Testis (tissue), 3 donors: Measurements from ENCODE around the gene TEX13B. TPM values are rescaled to one million over a fixed set of nuclear protein-coding genes. Genes with fewer than 3 reads are reported as not detected.

Experiments used
- DNase-seq: peaks from one replicate; pipeline ENCODE4 v3.0.0-alpha.2; 2019
- H3K27ac ChIP-seq, 2 donors: fragments of 200-600 bp; sonication (generic); one replicate each; pipeline ENCODE4 v1.5.1; 2019
- H3K27me3 ChIP-seq: fragments of 200-600 bp; sonication (generic); one replicate; pipeline ENCODE4 v1.5.1; 2019
- H3K36me3 ChIP-seq: fragments of 200-600 bp; sonication (generic); one replicate; pipeline ENCODE4 v1.5.1; 2017; ENCODE audit warnings: low read depth; ENCODE audit errors: missing control alignments
- H3K4me1 ChIP-seq: fragments of 200-600 bp; sonication (generic); one replicate; pipeline ENCODE4 v1.5.1; 2019
- H3K4me3 ChIP-seq, 2 donors: fragments of 200-600 bp; sonication (generic); one replicate each; pipeline ENCODE4 v1.5.1; 2017 to 2019
- H3K9me3 ChIP-seq: fragments of 200-600 bp; sonication (generic); one replicate; pipeline ENCODE4 v1.5.1; 2017
- CTCF ChIP-seq, 3 experiments: fragments of 450-650 bp in 2 of 3; fragments of 200-600 bp in 1 of 3; sonication (generic) in 1 of 3; IDR thresholded peaks; one replicate each; pipeline ENCODE4 v1.5.1; 2016 to 2019; ENCODE audit warnings: antibody characterized with exemption in 3 of 3, mild to moderate bottlenecking in 2 of 3, moderate library complexity in 1 of 3
- POLR2A ChIP-seq: fragments of 450-650 bp; IDR thresholded peaks from one replicate; pipeline ENCODE4 v1.6.1; 2017; ENCODE audit warnings: antibody characterized with exemption, mild to moderate bottlenecking, moderate library complexity
- WGBS, 2 donors: methylation state at CpG; one replicate each; pipeline ENCODE4 v1.1.5; 2018; 5-methylcytosine and 5-hydroxymethylcytosine counted together
- intact Hi-C: fragments of 100-400 bp; cut with DNase I; formaldehyde crosslinking; loops from one replicate; pipeline ENCODE4 v1.15.1; 2023; ENCODE audit warnings: low total_unique reads
- polyA plus RNA-seq: library from polyadenylated mRNA; stranded (reverse); fragments of 350-450 nt; fragmentation: Illumina TruSeq; extraction: RNeasy Lipid Tissue Mini Kit (QIAGEN cat#74804); gene quantifications from one replicate; pipeline ENCODE4 v1.2.3, GENCODE V29; 2014; ENCODE audit warnings: low read depth, low replicate concordance; ENCODE audit not compliant: insufficient read depth
- total RNA-seq, 2 donors: library from RNA; depleted of rRNA; stranded (reverse); fragments of >200 nt; gene quantifications; one replicate each; pipeline ENCODE4 v1.2.3, GENCODE V29; 2016

Gene TEX13B
- total and polyA plus RNA-seq, 3 donors from 2014 or later = 0.34 to 1.7 (median 0.81) TPM

- Histone ChIP-seq H3K9me3 (no peaks in the 10 kb centered on the region), H3K27me3 (no peaks in the 10 kb centered on the region), H3K27ac (no peak overlapping the region), H3K36me3 (no peaks in the 10 kb centered on the region), H3K4me3 (no peak overlapping the region), H3K4me1 (no peaks in the 10 kb centered on the region)
- TF ChIP-seq CTCF (IDR thresholded peaks at IDR 0.05) (no peak), POLR2A (no peak)
- 100% methylated on average over 1 of the region's 1 CpG for WGBS, 2 donors
- no peak for DNase-seq
- intact Hi-C loops = no loop called here
Observed at GRCh38 chrX:108025376-108025775, 43.2 kb upstream of the TEX13B start.

- Histone ChIP-seq H3K36me3 (no peaks in the 10 kb centered on the region), H3K27ac (no peak overlapping the region), H3K4me1 (no peaks in the 10 kb centered on the region), H3K9me3 (no peaks in the 10 kb centered on the region), H3K4me3 (no peak overlapping the region), H3K27me3 (no peaks in the 10 kb centered on the region)
- intact Hi-C loops = no loop called here
- no peak for DNase-seq
- WGBS, 2 donors = 95 to 100% methylated on average over 1 of the region's 1 CpG
- TF ChIP-seq CTCF (IDR thresholded peaks at IDR 0.05) (no peak), POLR2A (no peak)
Observed at GRCh38 chrX:108022491-108023089, 40.4 kb upstream of the TEX13B start.

GRCh38 chrX:108020631-108021030, 38.5 kb upstream of the TEX13B start:
- intact Hi-C loops = no loop called here
- DNase-seq = no peak
- WGBS, 2 donors = 56 to 83% methylated on average over 1 to 2 of the region's 2 CpGs
- no peaks in the 10 kb centered on the region for H3K4me1 ChIP-seq
- H3K4me3 ChIP-seq = no peak overlapping the region
- H3K9me3 ChIP-seq = no peaks in the 10 kb centered on the region
- peak in 1 of 3 experiments; percentile 25 for TF ChIP-seq CTCF (IDR thresholded peaks at IDR 0.05)
- no peak for TF ChIP-seq POLR2A
- H3K36me3 ChIP-seq = no peaks in the 10 kb centered on the region
- H3K27me3 ChIP-seq = no peaks in the 10 kb centered on the region
- no peak overlapping the region for H3K27ac ChIP-seq

GRCh38 chrX:108019382-108019875, 37.3 kb upstream of the TEX13B start:
- Histone ChIP-seq H3K4me1 (no peaks in the 10 kb centered on the region), H3K9me3 (no peaks in the 10 kb centered on the region), H3K4me3 (no peak overlapping the region), H3K36me3 (no peaks in the 10 kb centered on the region), H3K27ac (no peak overlapping the region), H3K27me3 (no peaks in the 10 kb centered on the region)
- intact Hi-C loops = no loop called here
- no peak for DNase-seq
- no peak for TF ChIP-seq CTCF (IDR thresholded peaks at IDR 0.05)
- no peak for TF ChIP-seq POLR2A
- 69 to 80% methylated on average over 2 to 3 of the region's 3 CpGs for WGBS, 2 donors
